ENCODE measurements around the gene TNS1.

DNA sequence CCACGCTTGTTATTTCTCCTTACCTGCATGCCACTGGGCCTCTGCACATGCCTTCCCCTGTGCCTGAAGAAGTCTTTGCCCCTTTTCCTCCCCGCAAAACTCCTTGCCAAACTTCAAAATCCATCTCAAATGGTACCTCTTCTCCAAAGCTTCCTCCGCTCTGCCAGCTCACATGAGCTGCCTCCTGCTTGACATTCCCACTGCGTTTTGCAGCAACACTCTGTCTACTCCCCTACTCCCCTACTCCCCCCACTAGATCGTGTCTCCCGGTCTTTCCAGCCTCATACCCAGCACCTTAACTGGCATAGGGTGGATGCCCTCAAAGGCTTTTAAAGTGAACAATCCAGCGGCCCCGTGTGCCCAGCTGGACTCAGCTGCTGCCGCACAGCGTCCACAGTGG, 65.8 kb downstream of the TNS1 start:
- TF ChIP-seq NFIC (IDR thresholded peaks at IDR 0.05; ENCODE audit: borderline replicate concordance) (no peak), GATA2 (CRISPR knock-in tag; IDR thresholded peaks at IDR 0.05) (no peak), MXI1 (IDR thresholded peaks at IDR 0.05; ENCODE audit: low read depth, low read length) (no peak), JUND (IDR thresholded peaks at IDR 0.05) (no peak), TCF12 (IDR thresholded peaks at IDR 0.05) (no peak), TEAD4 (IDR thresholded peaks at IDR 0.05; ENCODE audit: borderline replicate concordance, insufficient read depth) (no peak), TAF1 (IDR thresholded peaks at IDR 0.05; ENCODE audit: borderline replicate concordance, low read depth, low read length) (no peak)
- TF ChIP-seq, protein P1, sequence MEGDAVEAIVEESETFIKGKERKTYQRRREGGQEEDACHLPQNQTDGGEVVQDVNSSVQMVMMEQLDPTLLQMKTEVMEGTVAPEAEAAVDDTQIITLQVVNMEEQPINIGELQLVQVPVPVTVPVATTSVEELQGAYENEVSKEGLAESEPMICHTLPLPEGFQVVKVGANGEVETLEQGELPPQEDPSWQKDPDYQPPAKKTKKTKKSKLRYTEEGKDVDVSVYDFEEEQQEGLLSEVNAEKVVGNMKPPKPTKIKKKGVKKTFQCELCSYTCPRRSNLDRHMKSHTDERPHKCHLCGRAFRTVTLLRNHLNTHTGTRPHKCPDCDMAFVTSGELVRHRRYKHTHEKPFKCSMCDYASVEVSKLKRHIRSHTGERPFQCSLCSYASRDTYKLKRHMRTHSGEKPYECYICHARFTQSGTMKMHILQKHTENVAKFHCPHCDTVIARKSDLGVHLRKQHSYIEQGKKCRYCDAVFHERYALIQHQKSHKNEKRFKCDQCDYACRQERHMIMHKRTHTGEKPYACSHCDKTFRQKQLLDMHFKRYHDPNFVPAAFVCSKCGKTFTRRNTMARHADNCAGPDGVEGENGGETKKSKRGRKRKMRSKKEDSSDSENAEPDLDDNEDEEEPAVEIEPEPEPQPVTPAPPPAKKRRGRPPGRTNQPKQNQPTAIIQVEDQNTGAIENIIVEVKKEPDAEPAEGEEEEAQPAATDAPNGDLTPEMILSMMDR (IDR thresholded peaks at IDR 0.05) = no peak
- TF ChIP-seq, protein P2, sequence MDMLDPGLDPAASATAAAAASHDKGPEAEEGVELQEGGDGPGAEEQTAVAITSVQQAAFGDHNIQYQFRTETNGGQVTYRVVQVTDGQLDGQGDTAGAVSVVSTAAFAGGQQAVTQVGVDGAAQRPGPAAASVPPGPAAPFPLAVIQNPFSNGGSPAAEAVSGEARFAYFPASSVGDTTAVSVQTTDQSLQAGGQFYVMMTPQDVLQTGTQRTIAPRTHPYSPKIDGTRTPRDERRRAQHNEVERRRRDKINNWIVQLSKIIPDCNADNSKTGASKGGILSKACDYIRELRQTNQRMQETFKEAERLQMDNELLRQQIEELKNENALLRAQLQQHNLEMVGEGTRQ (IDR thresholded peaks at IDR 0.05; ENCODE audit: borderline replicate concordance, low read depth, low read length) = no peak
- TF ChIP-seq, protein P3, sequence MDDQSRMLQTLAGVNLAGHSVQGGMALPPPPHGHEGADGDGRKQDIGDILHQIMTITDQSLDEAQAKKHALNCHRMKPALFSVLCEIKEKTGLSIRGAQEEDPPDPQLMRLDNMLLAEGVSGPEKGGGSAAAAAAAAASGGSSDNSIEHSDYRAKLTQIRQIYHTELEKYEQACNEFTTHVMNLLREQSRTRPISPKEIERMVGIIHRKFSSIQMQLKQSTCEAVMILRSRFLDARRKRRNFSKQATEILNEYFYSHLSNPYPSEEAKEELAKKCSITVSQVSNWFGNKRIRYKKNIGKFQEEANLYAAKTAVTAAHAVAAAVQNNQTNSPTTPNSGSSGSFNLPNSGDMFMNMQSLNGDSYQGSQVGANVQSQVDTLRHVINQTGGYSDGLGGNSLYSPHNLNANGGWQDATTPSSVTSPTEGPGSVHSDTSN (IDR thresholded peaks at IDR 0.05) = no peak
